Sigmoid colon (tissue), 4 donors: ENCODE measurements around the gene AQP5.

ENCODE experiments used
- CTCF ChIP-seq, 4 experiments: fragments of 450-650 bp in 3 of 4; fragments of 200-600 bp in 1 of 4; IDR thresholded peaks; one replicate each; pipeline ENCODE4 v1.5.1; 2016 to 2019; ENCODE audit warnings: antibody characterized with exemption in 4 of 4, mild to moderate bottlenecking in 3 of 4, moderate library complexity in 2 of 4
- POLR2AphosphoS5 ChIP-seq, 4 donors: sonication (generic); formaldehyde crosslinking; IDR thresholded peaks; one replicate each; pipeline ENCODE4 v1.6.1; 2017; ENCODE audit warnings: antibody characterized with exemption in 4 of 4

- TF ChIP-seq POLR2AphosphoS5 (IDR thresholded peaks at IDR 0.05) (no peak), CTCF (IDR thresholded peaks at IDR 0.05) (no peak)
These were observed 36.1 kb upstream of the AQP5 start for GRCh38 chr12:49925433-49926204.
